Activated CD4-positive, alpha-beta memory T cell treated with anti-CD3 and anti-CD28 coated beads, Interleukin-2, amount 10 ng/mL, durations not matched to agents 7 days and 5 days (primary cell): ENCODE results near the gene RMP24.
"Not testable (repeated sequence)": the region's sequence is repeated elsewhere in the genome, so short reads cannot be mapped to it uniquely, and the experiment has no call there.

ENCODE experiments used
- CTCF ChIA-PET: fragments of 350-600 bp; sonication (Branson Sonifier 250); formaldehyde crosslinking; loops from one replicate; lab custom pipeline; 2021; ENCODE audit warnings: antibody characterized with exemption, inconsistent platforms; lab: Charles Lee
- POLR2A ChIA-PET: fragments of 350-600 bp; sonication (Branson Sonifier 250); formaldehyde crosslinking; loops from one replicate; lab custom pipeline; 2021; ENCODE audit warnings: antibody characterized with exemption; lab: Charles Lee
- DNase-seq: peaks from one replicate; pipeline ENCODE4 v3.0.0-alpha.2; 2020
- H3K27ac Mint-ChIP-seq: one replicate; pipeline ENCODE4 v1.8.0; 2021; ENCODE audit warnings: mild to moderate bottlenecking, mixed read lengths
- H3K27me3 Mint-ChIP-seq: one replicate; pipeline ENCODE4 v1.8.0; 2021; ENCODE audit warnings: mixed read lengths
- H3K36me3 Mint-ChIP-seq: one replicate; pipeline ENCODE4 v1.8.0; 2021; ENCODE audit warnings: low read depth, mixed read lengths
- H3K4me1 Mint-ChIP-seq: one replicate; pipeline ENCODE4 v1.8.0; 2021; ENCODE audit warnings: mixed read lengths
- H3K4me3 Mint-ChIP-seq: one replicate; pipeline ENCODE4 v1.8.0; 2021; ENCODE audit warnings: mild to moderate bottlenecking, mixed read lengths
- H3K9me3 Mint-ChIP-seq: one replicate; pipeline ENCODE4 v1.8.0; 2021; ENCODE audit warnings: mixed read lengths

RMP24 gene

DNA sequence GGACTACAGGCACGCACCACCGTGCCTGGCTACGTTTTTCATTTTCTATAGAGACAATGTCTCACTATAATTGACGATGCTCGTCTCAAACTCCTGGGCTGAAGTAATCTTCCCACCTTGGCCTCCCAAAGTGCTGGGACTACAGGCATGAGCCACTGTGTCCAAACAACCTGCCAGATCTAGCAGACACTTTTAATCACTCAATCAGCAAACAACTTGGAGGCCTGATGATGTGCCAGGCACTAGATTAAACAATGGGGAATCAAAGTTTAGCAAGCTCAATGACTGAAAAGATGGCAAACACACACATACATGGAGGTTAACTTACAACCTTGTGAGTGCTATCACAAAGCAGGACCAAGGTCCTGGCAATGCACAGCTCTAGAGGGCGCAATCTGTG, 29.8 kb upstream of the RMP24 start:
- Mint-ChIP-seq H3K27me3 (peaks cover 6% of the 10 kb centered on the region), H3K9me3 (no peaks in the 10 kb centered on the region), H3K27ac (no peak overlapping the region), H3K36me3 (no peaks in the 10 kb centered on the region), H3K4me1 (no peaks in the 10 kb centered on the region), H3K4me3 (no peak overlapping the region)
- ChIA-PET POLR2A (no interaction called here), CTCF (no interaction called here)
- DNase-seq = no peak

DNA sequence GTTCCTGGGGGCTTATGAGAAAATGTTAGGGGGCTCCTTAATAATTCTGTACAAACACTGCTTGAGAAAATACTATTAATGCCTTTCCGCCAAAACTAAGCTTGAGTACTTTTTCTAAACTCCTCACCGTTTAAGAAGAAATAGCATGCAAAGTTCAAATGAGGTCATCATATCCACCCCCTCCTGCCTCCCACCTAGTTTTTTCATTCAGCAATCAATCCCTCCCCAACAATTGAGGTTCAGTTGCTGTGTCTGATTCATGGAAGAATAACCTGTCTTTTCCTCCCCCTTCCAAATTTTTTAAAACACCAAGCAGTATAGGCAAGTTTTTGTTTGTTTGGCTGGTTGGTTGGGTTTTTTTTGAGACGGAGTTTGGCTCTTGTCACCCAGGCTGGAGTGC, 24.4 kb upstream of the RMP24 start:
- Mint-ChIP-seq H3K36me3 (no peaks in the 10 kb centered on the region), H3K27ac (no peak overlapping the region), H3K9me3 (no peaks in the 10 kb centered on the region), H3K27me3 (peaks cover 13% of the 10 kb centered on the region), H3K4me1 (peaks cover 8% of the 10 kb centered on the region), H3K4me3 (no peak overlapping the region)
- POLR2A ChIA-PET = no interaction called here
- DNase-seq = no peak
- CTCF ChIA-PET = no interaction called here

DNA sequence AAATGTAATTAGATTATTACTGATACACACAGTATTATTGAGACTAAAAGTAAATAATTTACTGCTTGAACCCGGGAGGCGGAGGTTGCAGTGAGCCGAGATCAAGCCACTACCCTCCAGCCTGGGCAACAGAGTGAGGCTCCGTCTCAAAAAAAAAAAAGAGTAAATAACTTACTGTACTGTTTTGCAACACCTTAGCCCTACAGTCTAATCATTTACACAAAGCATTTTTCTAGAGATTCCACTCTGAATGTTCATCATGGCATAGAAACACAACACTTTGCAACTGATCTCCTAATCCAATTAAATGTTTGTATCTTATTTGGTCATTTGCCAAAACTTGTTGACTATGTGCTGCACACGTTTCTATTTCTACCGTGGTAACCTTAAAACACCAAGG, 23.4 kb upstream of the RMP24 start:
- H3K27me3 Mint-ChIP-seq = peaks cover 17% of the 10 kb centered on the region
- H3K27ac Mint-ChIP-seq = no peak overlapping the region
- H3K4me3 Mint-ChIP-seq = no peak overlapping the region
- CTCF ChIA-PET = interaction anchor here (2.5 kb wide), 1 partner anchor 193 kb away, joined by 16 read pairs; no protein-coding TSS in a partner anchor
- no peaks in the 10 kb centered on the region for H3K9me3 Mint-ChIP-seq
- peaks cover 8% of the 10 kb centered on the region for H3K4me1 Mint-ChIP-seq
- DNase-seq = no peak
- POLR2A ChIA-PET = no interaction called here
- H3K36me3 Mint-ChIP-seq = no peaks in the 10 kb centered on the region

DNA sequence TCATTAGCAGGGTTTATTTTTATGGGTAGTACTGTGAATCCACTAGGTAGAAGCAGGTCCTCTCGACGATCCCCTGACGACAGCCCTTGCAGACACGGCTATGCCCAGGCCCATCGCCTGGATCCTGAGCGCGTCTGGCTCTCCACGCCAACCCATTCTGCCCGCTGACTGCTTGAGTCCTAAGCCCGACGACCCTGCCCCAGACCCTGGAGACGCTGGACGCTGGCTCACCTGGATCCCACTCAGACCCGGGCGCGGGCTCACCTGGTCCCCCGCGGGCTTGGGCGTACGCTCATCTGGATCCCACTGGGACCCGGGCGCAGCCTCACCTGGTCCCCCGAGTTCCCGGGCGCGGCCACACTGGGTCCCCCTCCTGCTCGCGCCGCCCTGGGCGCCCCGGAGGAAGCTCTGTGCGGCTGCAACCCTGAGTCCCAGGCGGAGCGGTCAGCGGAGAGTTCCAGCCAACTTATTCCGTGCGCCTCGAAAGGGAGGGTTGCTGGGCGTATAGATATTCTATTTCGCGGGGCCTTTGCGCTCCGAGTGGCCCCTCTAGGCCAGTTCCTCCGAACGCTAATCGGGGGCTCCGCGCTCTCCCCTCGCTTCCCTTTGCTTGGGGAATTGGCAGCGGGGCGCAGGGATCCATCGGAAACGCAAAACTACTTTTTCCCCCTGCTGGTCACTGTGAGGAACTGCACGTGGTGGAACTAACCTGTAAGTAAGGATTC, 22.4 kb upstream of the RMP24 start:
- Mint-ChIP-seq H3K9me3 (no peaks in the 10 kb centered on the region), H3K27me3 (peaks cover 17% of the 10 kb centered on the region), H3K36me3 (no peaks in the 10 kb centered on the region), H3K27ac (no peak overlapping the region), H3K4me3 (peak overlapping the region; percentile 66), H3K4me1 (peaks cover 8% of the 10 kb centered on the region)
- peak; percentile 44 for DNase-seq
- ChIA-PET POLR2A (no interaction called here), CTCF (interaction anchor here (1.2 to 2.5 kb wide), 6 partner anchors 9 to 564 kb away, joined by 3 to 16 read pairs (median 4); no protein-coding TSS in a partner anchor)

DNA sequence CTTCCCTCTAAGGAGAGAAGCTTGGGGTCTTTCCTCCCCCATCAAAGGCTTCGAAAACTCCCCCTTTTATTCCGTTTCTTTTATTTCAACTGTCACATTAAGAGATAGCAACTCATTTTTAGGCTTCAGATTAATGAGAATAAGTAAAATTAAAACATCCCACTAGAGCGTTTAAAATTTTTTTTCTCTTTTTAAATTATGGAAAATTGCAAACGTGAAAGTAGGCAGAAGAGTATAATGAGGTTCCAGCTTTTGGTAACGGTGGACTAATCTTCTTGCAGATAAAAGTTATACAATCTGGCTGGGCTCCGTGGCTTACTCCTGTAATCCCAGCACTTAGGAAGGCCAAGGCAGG, 21.9 kb upstream of the RMP24 start:
- Mint-ChIP-seq H3K9me3 (no peaks in the 10 kb centered on the region), H3K27me3 (peaks cover 17% of the 10 kb centered on the region), H3K36me3 (no peaks in the 10 kb centered on the region), H3K27ac (no peak overlapping the region), H3K4me1 (peaks cover 8% of the 10 kb centered on the region), H3K4me3 (peak overlapping the region; percentile 66)
- POLR2A ChIA-PET = no interaction called here
- no peak for DNase-seq
- CTCF ChIA-PET = interaction anchor here (1.2 to 2.5 kb wide), 6 partner anchors 10 to 564 kb away, joined by 3 to 16 read pairs (median 4); no protein-coding TSS in a partner anchor

DNA sequence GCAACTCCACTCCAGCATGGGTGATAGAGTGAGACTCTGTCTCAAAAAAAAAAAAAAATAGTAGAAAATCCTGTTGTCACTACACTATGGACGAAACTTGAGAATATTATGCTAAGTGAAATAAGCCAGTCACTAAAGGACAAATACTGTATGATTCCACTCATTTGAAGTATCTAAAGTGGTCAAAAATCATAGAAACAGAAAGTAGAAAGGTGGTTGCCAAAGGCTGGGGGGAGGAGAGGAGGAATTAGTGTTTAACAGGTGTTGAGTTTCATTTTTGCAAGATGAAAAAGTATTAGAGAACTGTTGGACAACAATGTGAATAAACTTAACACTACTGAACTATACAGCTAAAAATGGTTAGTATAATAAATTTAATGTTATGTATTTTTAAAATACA, 18.8 kb upstream of the RMP24 start:
- peaks cover 28% of the 10 kb centered on the region for H3K27me3 Mint-ChIP-seq
- POLR2A ChIA-PET = no interaction called here

DNA sequence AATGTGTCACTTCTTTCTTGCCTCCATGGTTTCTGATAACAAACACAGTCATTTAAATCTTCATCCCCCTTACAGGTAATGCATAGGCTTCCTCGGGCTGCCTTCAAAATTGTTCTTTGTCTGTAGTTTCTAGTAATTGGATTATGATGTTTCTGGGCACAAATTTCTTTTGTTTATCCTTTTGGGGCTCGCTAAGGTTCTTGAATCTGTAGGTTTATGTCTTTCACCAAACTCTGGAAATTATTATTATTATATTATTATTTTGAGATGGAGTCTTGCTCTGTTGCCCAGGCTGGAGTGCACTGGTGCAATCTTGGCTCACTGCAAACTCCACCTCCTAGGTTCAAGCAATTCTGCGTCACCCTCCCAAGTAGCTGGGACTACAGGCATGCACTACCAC, 16.3 kb upstream of the RMP24 start:
- peaks cover 27% of the 10 kb centered on the region for H3K27me3 Mint-ChIP-seq
- H3K36me3 Mint-ChIP-seq = no peaks in the 10 kb centered on the region
- no peak overlapping the region for H3K27ac Mint-ChIP-seq
- DNase-seq = no peak
- H3K4me3 Mint-ChIP-seq = no peak overlapping the region
- ChIA-PET POLR2A (no interaction called here), CTCF (no interaction called here)
- H3K9me3 Mint-ChIP-seq = no peaks in the 10 kb centered on the region
- H3K4me1 Mint-ChIP-seq = no peaks in the 10 kb centered on the region

More for the DNA sequence above, 18.8 kb upstream of the RMP24 start:
- DNase-seq = no peak
- CTCF ChIA-PET = no interaction called here
- H3K4me3 Mint-ChIP-seq = no peak overlapping the region
- H3K27ac Mint-ChIP-seq = no peak overlapping the region
- no peaks in the 10 kb centered on the region for H3K36me3 Mint-ChIP-seq
- no peaks in the 10 kb centered on the region for H3K9me3 Mint-ChIP-seq
- H3K4me1 Mint-ChIP-seq = peaks cover 8% of the 10 kb centered on the region

DNA sequence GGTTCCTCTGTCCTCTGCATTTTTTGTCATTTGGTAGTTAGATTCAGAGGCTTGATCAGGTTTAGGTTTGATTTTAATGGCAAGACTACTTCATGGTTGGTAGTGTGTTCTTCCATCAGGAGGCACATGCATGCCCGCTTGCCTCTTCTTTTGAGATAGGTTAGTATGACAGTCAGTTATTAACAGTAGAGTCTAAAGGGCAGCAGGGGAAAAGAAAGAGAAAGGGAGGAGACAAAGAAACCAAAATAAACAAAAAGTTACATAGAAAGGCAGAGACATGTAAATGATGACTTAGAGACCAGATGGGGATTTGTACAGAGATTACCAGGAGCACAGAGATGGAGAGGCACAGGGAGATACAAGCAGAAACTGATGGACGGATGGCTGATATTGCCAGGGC, 10.2 kb upstream of the RMP24 start:
- Mint-ChIP-seq H3K4me1 (no peaks in the 10 kb centered on the region), H3K36me3 (no peaks in the 10 kb centered on the region), H3K4me3 (no peak overlapping the region), H3K27ac (no peak overlapping the region), H3K9me3 (no peaks in the 10 kb centered on the region), H3K27me3 (peaks cover 17% of the 10 kb centered on the region)
- no peak for DNase-seq
- CTCF ChIA-PET = no interaction called here
- POLR2A ChIA-PET = no interaction called here

DNA sequence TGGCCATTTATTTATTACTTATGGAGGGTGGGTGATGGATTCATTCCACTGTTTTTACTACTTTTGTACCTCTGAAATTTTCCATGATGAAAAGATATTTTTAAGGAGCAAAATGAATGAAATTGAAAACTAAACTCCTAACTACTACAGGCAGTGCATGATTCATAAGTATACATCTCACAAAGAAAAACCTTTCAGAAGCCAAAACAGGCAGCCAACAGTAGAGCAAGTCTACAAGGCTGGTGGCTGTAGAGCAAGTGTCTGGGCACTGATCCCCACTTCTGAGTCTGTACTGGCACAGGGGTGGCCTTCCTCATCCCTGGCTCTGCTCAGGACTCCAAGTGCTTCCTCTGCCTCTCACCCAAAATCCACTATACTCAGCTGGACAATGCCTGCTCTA, 8.2 kb upstream of the RMP24 start:
- ChIA-PET CTCF (no interaction called here), POLR2A (no interaction called here)
- Mint-ChIP-seq H3K27me3 (peaks cover 6% of the 10 kb centered on the region), H3K27ac (no peak overlapping the region), H3K4me1 (peaks cover 7% of the 10 kb centered on the region), H3K9me3 (no peaks in the 10 kb centered on the region), H3K36me3 (no peaks in the 10 kb centered on the region), H3K4me3 (no peak overlapping the region)
- DNase-seq = no peak

DNA sequence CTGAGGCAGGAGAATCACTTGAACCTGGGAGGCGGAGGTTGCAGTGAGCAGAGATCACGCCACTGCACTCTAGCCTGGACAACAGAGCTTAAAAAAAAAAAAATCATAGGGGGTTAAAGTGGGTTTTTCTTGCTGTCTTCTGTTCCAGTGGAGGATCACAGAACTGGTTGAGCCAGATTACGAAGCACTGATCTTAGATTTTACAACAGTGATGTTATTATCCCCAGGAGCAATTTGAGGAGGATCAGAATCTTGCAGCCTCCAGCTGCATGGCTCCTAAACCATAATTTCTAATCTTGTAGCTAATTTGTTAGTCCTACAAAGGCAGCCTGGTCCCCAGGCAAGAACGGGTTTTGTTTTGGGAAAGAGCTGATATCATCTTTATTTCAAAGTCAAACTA, 4.6 kb upstream of the RMP24 start:
- POLR2A ChIA-PET, DNase-seq, H3K9me3 Mint-ChIP-seq, H3K4me3 Mint-ChIP-seq, H3K36me3 Mint-ChIP-seq, H3K27ac Mint-ChIP-seq, H3K27me3 Mint-ChIP-seq: not testable (repeated sequence)
- CTCF ChIA-PET = interaction anchor here (1.4 kb wide), 1 partner anchor 18 kb away, joined by 3 read pairs; no protein-coding TSS in a partner anchor
- H3K4me1 Mint-ChIP-seq = peaks cover 24% of the 10 kb centered on the region

DNA sequence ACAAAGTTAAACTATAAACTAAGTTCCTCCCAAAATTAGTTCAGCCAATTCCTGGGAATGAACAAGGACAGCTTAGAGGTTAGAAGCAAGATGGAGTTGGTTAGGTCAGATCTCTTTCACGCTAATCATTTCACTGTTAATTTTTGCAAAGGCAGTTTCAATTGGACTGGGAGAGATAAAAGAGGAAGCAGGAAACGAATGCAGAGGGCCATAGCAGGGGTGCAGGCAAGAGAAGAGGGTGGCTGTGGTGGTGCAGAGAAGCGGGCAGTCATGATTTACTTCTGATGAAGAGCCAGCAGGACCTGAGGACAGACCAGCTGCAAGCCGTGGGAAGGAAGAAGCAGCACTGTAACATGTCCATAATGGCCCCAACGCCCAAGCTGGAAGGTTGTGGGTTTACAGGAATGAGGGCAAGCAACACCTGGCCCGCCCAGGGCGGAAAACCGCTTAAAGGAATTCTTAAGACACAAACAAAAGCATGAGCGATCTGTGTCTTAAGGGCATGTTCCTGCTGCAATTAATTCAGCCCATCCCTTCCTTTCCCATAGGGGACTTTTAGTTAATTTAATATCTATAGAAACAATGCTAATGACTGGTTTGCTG, 4.1 kb upstream of the RMP24 start:
- peaks cover 29% of the 10 kb centered on the region for H3K4me1 Mint-ChIP-seq
- H3K27ac Mint-ChIP-seq = no peak overlapping the region
- POLR2A ChIA-PET = no interaction called here
- no peaks in the 10 kb centered on the region for H3K27me3 Mint-ChIP-seq
- CTCF ChIA-PET = interaction anchor here (1.4 kb wide), 1 partner anchor 18 kb away, joined by 3 read pairs; no protein-coding TSS in a partner anchor
- DNase-seq = no peak
- H3K9me3 Mint-ChIP-seq = no peaks in the 10 kb centered on the region
- no peak overlapping the region for H3K4me3 Mint-ChIP-seq
- peaks cover 4% of the 10 kb centered on the region for H3K36me3 Mint-ChIP-seq

DNA sequence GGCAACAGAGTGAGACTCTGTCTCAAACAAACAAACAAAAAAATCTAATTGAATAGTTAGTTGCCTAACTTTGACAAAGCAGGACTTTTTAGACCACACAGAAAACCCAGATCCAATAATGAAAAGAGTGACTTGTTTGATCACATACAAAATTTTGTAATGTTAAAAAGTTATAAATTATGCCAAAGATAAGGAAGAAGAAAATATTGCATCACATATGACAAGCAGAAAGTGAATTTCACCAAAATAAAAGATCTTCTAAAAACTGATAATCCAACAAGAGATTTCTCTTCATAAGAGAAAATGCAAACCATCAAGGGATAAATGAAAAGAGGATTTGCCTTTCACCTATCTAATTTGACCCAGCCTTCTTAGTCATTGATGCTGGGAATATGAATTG, 2.8 kb upstream of the RMP24 start:
- DNase-seq = no peak
- Mint-ChIP-seq H3K4me3 (peak overlapping the region; percentile 15), H3K9me3 (no peaks in the 10 kb centered on the region), H3K4me1 (peaks cover 39% of the 10 kb centered on the region), H3K27me3 (no peaks in the 10 kb centered on the region), H3K27ac (no peak overlapping the region), H3K36me3 (peaks cover 14% of the 10 kb centered on the region)
- ChIA-PET POLR2A (no interaction called here), CTCF (no interaction called here)

DNA sequence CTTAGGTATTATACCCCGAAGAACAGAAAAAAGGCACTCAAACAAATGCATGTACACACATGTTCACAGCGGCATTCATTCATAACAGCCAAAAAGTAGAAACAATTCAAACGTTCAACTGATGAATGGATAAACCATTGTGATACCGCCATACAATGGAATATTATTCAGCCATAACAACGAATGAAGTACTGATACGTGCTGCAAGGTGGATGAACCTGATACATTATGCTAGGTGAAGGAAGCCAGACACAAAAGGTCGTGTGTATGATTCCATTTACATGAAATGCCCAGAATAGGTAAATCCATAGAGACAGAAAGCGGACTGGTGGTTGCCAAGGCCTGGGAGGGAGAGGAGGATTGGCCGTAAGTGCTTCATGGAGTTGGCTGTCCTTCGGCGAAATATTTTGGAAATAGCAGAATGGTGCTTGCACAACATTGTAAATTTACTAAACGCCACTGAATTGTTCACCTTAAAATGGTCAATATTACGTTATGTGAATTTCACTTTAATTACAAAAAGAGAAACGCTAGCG, 750 bp upstream of the RMP24 start:
- DNase-seq = no peak
- H3K27me3 Mint-ChIP-seq = no peaks in the 10 kb centered on the region

More for the DNA sequence above, 750 bp upstream of the RMP24 start:
- Mint-ChIP-seq H3K4me3 (peak overlapping the region; percentile 94), H3K4me1 (peaks cover 49% of the 10 kb centered on the region), H3K27ac (peak overlapping the region; percentile 94), H3K36me3 (peaks cover 27% of the 10 kb centered on the region), H3K9me3 (no peaks in the 10 kb centered on the region)
- ChIA-PET POLR2A (interaction anchor here (1.0 to 2.5 kb wide), 9 partner anchors 18 to 931 kb away, joined by 3 to 17 read pairs (median 3); partner anchors contain the start of genes ELP2, INO80C, MAPRE2 and RPRD1A), CTCF (no interaction called here)
